Activated CD8-positive, alpha-beta memory T cell treated with anti-CD3 and anti-CD28 coated beads for 36 hours (primary cell): ENCODE measurements around the gene TNFRSF14. TPM values are rescaled to one million over a fixed set of nuclear protein-coding genes. Genes with fewer than 3 reads are reported as not detected.

Experiments used
- CTCF ChIA-PET: fragments of 350-600 bp; sonication (Branson Sonifier 250); formaldehyde crosslinking; loops from one replicate; lab custom pipeline; 2021; ENCODE audit warnings: antibody characterized with exemption; lab: Charles Lee
- POLR2A ChIA-PET: fragments of 350-600 bp; sonication (Branson Sonifier 250); formaldehyde crosslinking; loops from one replicate; lab custom pipeline; 2021; ENCODE audit warnings: antibody characterized with exemption; lab: Charles Lee
- total RNA-seq, 2 experiments: library from RNA; stranded (reverse); gene quantifications; one replicate each; pipeline ENCODE4 v1.2.3, GENCODE V29; 2021

The TNFRSF14 gene
- total RNA-seq, 2 experiments from 2014 or later: 141 to 153 TPM

- ChIA-PET POLR2A (interaction anchor here (1.0 to 4.9 kb wide), 7 partner anchors 10 to 150 kb away, joined by 3 to 60 read pairs (median 11); partner anchors contain the start of genes PANK4 and PRXL2B), CTCF (interaction anchor here (0.9 to 3.1 kb wide), 9 partner anchors 9 to 235 kb away, joined by 3 to 20 read pairs (median 5); no protein-coding TSS in a partner anchor)
Observed at GRCh38 chr1:2556678-2557481, 709 bp downstream of the TNFRSF14 start.

- ChIA-PET CTCF (interaction anchor here (1.5 kb wide), 1 partner anchor 142 kb away, joined by 3 read pairs; no protein-coding TSS in a partner anchor), POLR2A (interaction anchor here (1.0 to 4.9 kb wide), 5 partner anchors 11 to 151 kb away, joined by 3 to 60 read pairs (median 31); partner anchors contain the start of gene PRXL2B)
Observed at GRCh38 chr1:2557482-2558400, 1.6 kb downstream of the TNFRSF14 start.

- ChIA-PET POLR2A (interaction anchor here (1.1 to 4.9 kb wide), 2 partner anchors 27 to 35 kb away, joined by 3 to 60 read pairs; partner anchors contain the start of gene PRXL2B), CTCF (interaction anchor here (1.5 kb wide), 1 partner anchor 143 kb away, joined by 3 read pairs; no protein-coding TSS in a partner anchor)
Observed at GRCh38 chr1:2558420-2558819, 2.2 kb downstream of the TNFRSF14 start.

GRCh38 chr1:2558861-2559260 lies 2.7 kb downstream of the TNFRSF14 start:
- POLR2A ChIA-PET: interaction anchor here (1.1 to 4.9 kb wide), 2 partner anchors 26 to 35 kb away, joined by 3 to 60 read pairs; partner anchors contain the start of gene PRXL2B
- CTCF ChIA-PET: interaction anchor here (1.5 kb wide), 1 partner anchor 143 kb away, joined by 3 read pairs; no protein-coding TSS in a partner anchor

- ChIA-PET CTCF (interaction anchor here (1.0 kb wide), 1 partner anchor 24 kb away, joined by 3 read pairs; no protein-coding TSS in a partner anchor), POLR2A (interaction anchor here (0.5 to 4.9 kb wide), 2 partner anchors 11 to 25 kb away, joined by 5 to 60 read pairs; partner anchors contain the start of gene PRXL2B)
Observed at GRCh38 chr1:2559509-2560298, 3.5 kb downstream of the TNFRSF14 start.

- ChIA-PET POLR2A (interaction anchor here (1.5 to 2.0 kb wide), 2 partner anchors 17 to 26 kb away, joined by 3 to 7 read pairs; no protein-coding TSS in a partner anchor), CTCF (interaction anchor here (0.7 to 1.0 kb wide), 2 partner anchors 11 to 23 kb away, joined by 3 to 5 read pairs; no protein-coding TSS in a partner anchor)
Observed at GRCh38 chr1:2560299-2561073, 4.3 kb downstream of the TNFRSF14 start.

- ChIA-PET POLR2A (interaction anchor here (1.3 to 2.0 kb wide), 4 partner anchors 13 to 25 kb away, joined by 3 to 7 read pairs (median 4); no protein-coding TSS in a partner anchor), CTCF (interaction anchor here (0.8 to 1.7 kb wide), 4 partner anchors 13 to 26 kb away, joined by 3 to 10 read pairs (median 4); no protein-coding TSS in a partner anchor)
Observed at GRCh38 chr1:2561446-2561845, 5.3 kb downstream of the TNFRSF14 start.

GRCh38 chr1:2561898-2562895 lies 6.0 kb downstream of the TNFRSF14 start:
- ChIA-PET POLR2A (interaction anchor here (0.5 to 2.0 kb wide), 5 partner anchors 10 to 24 kb away, joined by 3 to 7 read pairs (median 4); no protein-coding TSS in a partner anchor), CTCF (interaction anchor here (0.8 to 1.7 kb wide), 4 partner anchors 13 to 25 kb away, joined by 3 to 10 read pairs (median 4); no protein-coding TSS in a partner anchor)

- ChIA-PET POLR2A (no interaction called here), CTCF (no interaction called here)
Observed at GRCh38 chr1:2563205-2563604, 7.0 kb downstream of the TNFRSF14 start.

GRCh38 chr1:2564006-2564814 lies 8.0 kb downstream of the TNFRSF14 start:
- CTCF ChIA-PET: no interaction called here
- POLR2A ChIA-PET: interaction anchor here (1.1 kb wide), 1 partner anchor 14 kb away, joined by 3 read pairs; no protein-coding TSS in a partner anchor

GRCh38 chr1:2564815-2565374 lies 8.7 kb downstream of the TNFRSF14 start:
- ChIA-PET POLR2A (interaction anchor here (1.1 kb wide), 1 partner anchor 13 kb away, joined by 3 read pairs; no protein-coding TSS in a partner anchor), CTCF (no interaction called here)

GRCh38 chr1:2566101-2567045 lies 10.2 kb downstream of the TNFRSF14 start:
- CTCF ChIA-PET: no interaction called here
- POLR2A ChIA-PET: no interaction called here

GRCh38 chr1:2567083-2567679 lies 11.0 kb downstream of the TNFRSF14 start:
- ChIA-PET POLR2A (no interaction called here), CTCF (no interaction called here)
